CD1c-positive myeloid dendritic cell (primary cell): ENCODE data around the gene GCNA.
A peak's percentile ranks its signal among the peaks of the same experiment; 100 is the strongest.
"Not testable (repeated sequence)": the region's sequence is repeated elsewhere in the genome, so short reads cannot be mapped to it uniquely, and the experiment has no call there.

Experiments used
- DNase-seq: peaks from one replicate; pipeline ENCODE4 v3.0.0-alpha.2; 2016; ENCODE audit errors: extremely low spot score

GCNA gene

GRCh38 chrX:71638409-71638808 is 60.2 kb downstream of the GCNA start:
- DNase-seq, result no peak

DNA sequence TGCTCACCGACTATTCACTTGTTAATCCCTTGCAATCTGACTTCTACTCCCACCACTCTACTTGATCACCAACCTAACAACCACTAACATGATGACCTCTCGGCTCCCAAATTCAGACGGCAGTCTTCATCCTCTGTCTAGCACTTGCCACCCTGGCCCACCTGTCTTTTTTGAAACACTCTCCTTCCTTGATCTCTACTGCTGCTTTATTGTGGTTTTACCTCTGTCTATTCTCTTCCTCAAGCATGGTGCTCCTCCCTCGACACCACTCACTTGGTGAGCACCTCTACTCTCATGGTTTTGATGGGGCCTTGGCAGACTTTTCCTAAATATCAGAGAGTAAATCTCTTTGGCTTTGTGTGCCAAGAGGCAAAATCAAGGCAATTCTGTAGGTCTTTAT is 61.8 kb downstream of the GCNA start:
- no peak for DNase-seq

- DNase-seq, result not testable (repeated sequence)
Measured at GRCh38 chrX:71644406-71644805, 66.2 kb downstream of the GCNA start.

GRCh38 chrX:71650333-71650969 is 72.2 kb downstream of the GCNA start:
- DNase-seq, result no peak

- DNase-seq, result peak; percentile 45
Measured at GRCh38 chrX:71652405-71652804, 74.2 kb downstream of the GCNA start.

DNA sequence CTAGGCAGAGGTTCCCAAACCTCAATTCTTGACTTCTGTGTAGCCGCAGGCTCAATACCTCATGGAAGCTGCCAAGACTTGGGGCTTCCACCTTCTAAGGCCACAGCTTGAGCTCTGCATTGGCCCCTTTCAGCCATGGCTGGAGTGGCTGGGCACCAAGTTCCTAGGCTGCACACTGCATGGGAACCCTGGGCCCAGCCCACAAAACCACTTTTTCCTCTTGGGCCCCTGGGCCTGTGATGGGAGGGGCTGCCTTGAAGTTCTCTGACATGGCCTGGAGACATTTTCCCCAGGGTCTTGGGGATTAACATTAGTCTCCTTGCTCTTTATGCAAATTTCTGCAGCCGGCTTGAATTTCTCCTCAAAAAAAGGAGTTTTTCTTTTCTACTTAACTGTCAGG is 75.1 kb downstream of the GCNA start:
- DNase-seq, result no peak

- DNase-seq, result no peak
Measured at GRCh38 chrX:71657267-71657666, 79.0 kb downstream of the GCNA start.

GRCh38 chrX:71659342-71659741 is 81.1 kb downstream of the GCNA start:
- DNase-seq, result no peak

- DNase-seq, result no peak
Measured at GRCh38 chrX:71659959-71660358, 81.7 kb downstream of the GCNA start.

DNA sequence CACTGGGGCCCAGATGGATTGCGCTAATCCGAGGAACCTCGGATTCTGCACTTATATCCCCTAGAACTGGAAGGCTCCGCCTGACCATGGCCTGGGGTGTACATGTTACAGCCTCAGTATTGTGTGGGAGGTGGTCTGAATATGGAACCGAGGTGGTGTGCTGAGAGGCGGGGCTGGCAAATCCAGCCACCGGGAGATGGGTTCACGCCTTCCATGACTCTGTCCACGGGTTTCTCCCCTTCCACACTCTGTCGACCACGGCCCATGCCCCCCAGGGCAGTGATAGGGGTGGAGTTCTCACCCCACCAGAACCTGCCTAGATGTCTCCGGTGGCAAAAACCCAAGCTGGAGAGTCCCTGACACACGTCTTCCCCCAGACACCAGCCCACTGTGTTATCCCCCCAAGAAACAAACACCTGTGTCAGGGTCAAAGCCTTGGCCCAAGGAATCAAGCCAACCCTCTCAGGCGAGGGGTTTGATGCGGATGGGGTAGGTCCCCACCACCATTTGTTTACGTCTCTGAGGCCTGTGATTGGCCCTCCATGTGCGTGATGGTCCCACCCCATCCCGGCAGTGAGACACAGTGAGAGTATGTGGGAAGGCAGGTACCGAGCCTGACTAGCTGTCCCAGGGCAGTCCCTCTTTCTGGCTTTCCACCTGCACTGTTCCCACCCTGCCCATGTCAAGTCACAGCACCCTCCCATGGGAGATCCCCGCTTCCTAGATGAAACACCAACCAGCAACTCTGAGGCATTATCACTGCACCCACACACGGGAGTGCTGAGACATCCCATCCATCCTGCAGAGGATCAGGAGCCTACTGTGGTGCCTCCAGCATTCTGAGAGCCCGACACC is 82.6 kb downstream of the GCNA start:
- DNase-seq, result no peak

DNA sequence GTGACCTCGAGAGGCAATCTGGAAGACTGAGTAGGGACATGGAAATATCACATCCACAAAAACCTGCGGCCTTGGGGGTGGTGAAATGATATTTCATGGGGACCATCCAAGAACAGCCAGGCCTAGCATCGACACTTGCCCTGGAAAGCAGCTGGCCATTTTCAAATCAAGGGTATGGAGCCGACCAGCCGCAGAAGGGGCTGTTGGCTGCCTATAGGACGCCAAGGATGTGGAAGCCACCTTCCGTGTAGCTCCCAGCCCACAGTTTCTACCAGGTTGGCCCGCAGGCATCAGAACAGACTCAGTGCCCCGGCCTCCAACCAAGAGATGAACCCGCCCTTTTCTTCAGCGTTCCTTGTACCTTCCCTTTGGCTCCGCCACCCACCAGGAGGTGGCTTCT is 83.7 kb downstream of the GCNA start:
- DNase-seq, result no peak

DNA sequence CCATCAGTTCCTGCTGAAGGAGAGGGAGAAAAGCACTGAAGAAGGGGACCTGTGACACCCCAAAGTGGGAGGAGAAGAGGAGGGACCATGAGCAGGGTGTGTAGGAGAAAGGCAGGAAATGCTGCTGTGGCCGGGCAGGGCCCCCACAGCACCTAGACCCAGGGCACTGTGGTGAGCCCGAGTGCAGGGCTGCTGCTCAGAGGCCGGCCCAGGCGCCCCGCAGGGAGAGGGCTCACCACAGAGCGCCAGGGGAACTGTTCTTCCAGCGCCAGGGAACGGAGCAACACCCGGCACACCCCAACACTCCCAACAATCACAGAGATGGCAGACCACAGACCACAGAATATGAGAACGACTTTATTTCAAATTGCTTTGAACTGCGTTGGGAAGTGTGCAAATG is 84.4 kb downstream of the GCNA start:
- not testable (repeated sequence) for DNase-seq
